Lung (tissue), 12 donors: ENCODE measurements around the gene ALKAL2. TPM values are rescaled to one million over a fixed set of nuclear protein-coding genes. Genes with fewer than 3 reads are reported as not detected.

ENCODE experiments used
- ATAC-seq: fragments of 200-7000 bp; cut with Tn5 transposase; one replicate; pipeline ENCODE4 v1.9.1; 2020; ENCODE audit warnings: moderate number of reproducible peaks; ENCODE audit not compliant: insufficient read depth, low FRiP score
- DNase-seq, 3 donors: peaks; one replicate each; pipeline ENCODE4 v3.0.0-alpha.2; 2013 to 2017
- H3K27ac ChIP-seq, 2 donors: one replicate each; pipeline ENCODE4 v1.5.1; 2013; ENCODE audit warnings: mild to moderate bottlenecking in 2 of 2, moderate library complexity in 2 of 2, control low read depth in 1 of 2, inconsistent platforms in 1 of 2, low read depth in 1 of 2, low read length in 1 of 2
- H3K27me3 ChIP-seq, 3 donors: one replicate each; pipeline ENCODE4 v1.5.1; 2013; ENCODE audit warnings: low read length in 2 of 3; ENCODE audit not compliant: control insufficient read depth in 3 of 3, insufficient read depth in 3 of 3
- H3K36me3 ChIP-seq, 4 donors: one replicate each; pipeline ENCODE4 v1.5.1; 2013; ENCODE audit warnings: low read length in 4 of 4, mild to moderate bottlenecking in 1 of 4, moderate library complexity in 1 of 4; ENCODE audit not compliant: control insufficient read depth in 4 of 4, insufficient read depth in 4 of 4
- H3K4me1 ChIP-seq, 5 donors: one replicate each; pipeline ENCODE4 v1.5.1; 2013; ENCODE audit warnings: low read length in 5 of 5, mild to moderate bottlenecking in 2 of 5, moderate library complexity in 1 of 5; ENCODE audit not compliant: control insufficient read depth in 5 of 5, insufficient read depth in 5 of 5
- H3K4me3 ChIP-seq: one replicate; pipeline ENCODE4 v1.5.1; 2013; ENCODE audit warnings: mild to moderate bottlenecking, control low read depth, moderate library complexity
- H3K9ac ChIP-seq, 2 donors: one replicate each; pipeline ENCODE4 v1.5.1; 2013; ENCODE audit warnings: low read length in 2 of 2, control low read depth in 1 of 2; ENCODE audit not compliant: insufficient read depth in 1 of 2
- H3K9me3 ChIP-seq, 4 donors: one replicate each; pipeline ENCODE4 v1.5.1; 2013; ENCODE audit warnings: low read length in 3 of 4, mild to moderate bottlenecking in 1 of 4, moderate library complexity in 1 of 4; ENCODE audit not compliant: control insufficient read depth in 4 of 4, insufficient read depth in 3 of 4
- CTCF ChIP-seq: IDR thresholded peaks from 2 replicates; pipeline ENCODE4 v1.5.1; 2012; ENCODE audit warnings: mild to moderate bottlenecking; ENCODE audit errors: control extremely low read depth, extremely low read depth
- WGBS, 2 donors: extraction: QIAGEN DNeasy Blood & Tissue Kit; methylation state at CpG; one replicate each; pipeline ENCODE4 v1.1.7; 2013; 5-methylcytosine and 5-hydroxymethylcytosine counted together
- polyA plus RNA-seq, 2 donors: library from polyadenylated mRNA; stranded (reverse); fragments of 200-250 nt; gene quantifications; one replicate each; pipeline ENCODE4 v1.2.1, GENCODE V29; 2013
- total RNA-seq, 2 donors: library from RNA; depleted of rRNA in 1 of 2; stranded (reverse); fragments of >200 nt in 1 of 2; gene quantifications; one replicate each; pipeline ENCODE4 v1.2.1, GENCODE V29; 2014 to 2021
- donor health status: control.
- donor health status: control.
- donor health status: Bipolar disorder and iron deficiency.
- donor health status: healthy.
- donor health status: DM: yes; HTN: yes; CAD: no.

ALKAL2 gene
- total and polyA plus RNA-seq, 4 donors, result 13.4 to 31.3 (median 19.1) TPM

DNA sequence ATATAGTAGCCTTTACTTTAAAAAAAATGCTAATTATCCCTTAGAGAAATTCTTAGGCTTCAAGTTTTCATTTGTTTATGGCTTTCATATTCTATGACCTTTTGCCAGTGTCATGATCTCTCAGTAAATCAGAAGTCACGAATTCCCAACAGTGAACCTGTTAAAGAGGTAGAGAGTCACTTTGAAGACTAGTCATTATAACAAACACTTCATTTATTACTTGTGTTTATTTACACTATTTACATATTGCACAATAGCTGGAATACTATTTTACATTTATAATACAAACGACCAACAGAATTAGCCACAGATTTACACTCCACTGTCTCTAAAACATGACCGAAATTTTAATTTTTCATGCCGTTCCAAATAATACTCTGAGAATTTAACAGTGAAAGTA lies 8.5 kb downstream of the ALKAL2 start:
- H3K4me3 ChIP-seq, result no peak overlapping the region
- H3K9me3 ChIP-seq, result no peaks in the 10 kb centered on the region
- TF ChIP-seq CTCF, result no peak
- peaks cover 0 to 4% (median 0%) of the 10 kb centered on the region in 5 donors for H3K4me1 ChIP-seq
- no peaks in the 10 kb centered on the region for H3K27me3 ChIP-seq
- peaks cover 22 to 29% (median 28%) of the 10 kb centered on the region in 4 donors for H3K36me3 ChIP-seq
- DNase-seq, result no peak
- ATAC-seq, result no peak
- WGBS, 2 donors, result 67 to 86% methylated on average over 4 of the region's 4 CpGs
- no peak overlapping the region for H3K9ac ChIP-seq
- no peak overlapping the region for H3K27ac ChIP-seq

- TF ChIP-seq CTCF, result no peak
- ATAC-seq (no peak), DNase-seq (peak in 1 of 3 donors; percentile 43)
- H3K4me3 ChIP-seq, result no peak overlapping the region
- H3K9ac ChIP-seq, result no peak overlapping the region
- peaks cover 0 to 4% (median 0%) of the 10 kb centered on the region in 5 donors for H3K4me1 ChIP-seq
- no peaks in the 10 kb centered on the region for H3K27me3 ChIP-seq
- no peak overlapping the region for H3K27ac ChIP-seq
- WGBS, 2 donors, result 74 to 86% methylated on average over 4 of the region's 4 CpGs
- peaks cover 22 to 32% (median 28%) of the 10 kb centered on the region in 4 donors for H3K36me3 ChIP-seq
- no peaks in the 10 kb centered on the region for H3K9me3 ChIP-seq
Observed at GRCh38 chr2:278927-279320, 9.0 kb downstream of the ALKAL2 start.

GRCh38 chr2:278312-278926 lies 9.5 kb downstream of the ALKAL2 start:
- 75 to 80% methylated on average over 2 of the region's 2 CpGs for WGBS, 2 donors
- Histone ChIP-seq H3K4me3 (no peak overlapping the region), H3K36me3 (peaks cover 23 to 32% (median 28%) of the 10 kb centered on the region in 4 donors), H3K27ac (peak overlapping the region in 1 of 2 donors; percentile 42), H3K9me3 (no peaks in the 10 kb centered on the region), H3K4me1 (peaks cover 0 to 4% (median 1%) of the 10 kb centered on the region in 5 donors), H3K27me3 (no peaks in the 10 kb centered on the region), H3K9ac (no peak overlapping the region)
- ATAC-seq (peak; percentile 12), DNase-seq (no peak)
- no peak for TF ChIP-seq CTCF

GRCh38 chr2:275466-275865 lies 12.4 kb downstream of the ALKAL2 start:
- 79 to 81% methylated on average over 6 of the region's 6 CpGs for WGBS, 2 donors
- Histone ChIP-seq H3K27ac (no peak overlapping the region), H3K4me1 (peaks cover 3 to 20% (median 6%) of the 10 kb centered on the region in 5 donors), H3K36me3 (peaks cover 16 to 28% (median 26%) of the 10 kb centered on the region in 4 donors), H3K27me3 (no peaks in the 10 kb centered on the region), H3K4me3 (no peak overlapping the region), H3K9ac (no peak overlapping the region), H3K9me3 (no peaks in the 10 kb centered on the region)
- ATAC-seq (no peak), DNase-seq (no peak)
- TF ChIP-seq CTCF, result no peak
